Urothelium cell line (cell line): ENCODE results near the gene CCSER1.
"Not testable (repeated sequence)": the region's sequence is repeated elsewhere in the genome, so short reads cannot be mapped to it uniquely, and the experiment has no call there.

ENCODE experiments used
- DNase-seq: peaks from one replicate; pipeline ENCODE4 v3.0.0; 2011; ENCODE audit warnings: low spot score, mixed read lengths
- FAIRE-seq: peaks from 2 replicates; lab custom pipeline; 2011; peaks lifted over from hg19 to GRCh38; lab: Jason Lieb, UNC

Gene CCSER1

GRCh38 chr4:90798948-90799347, 671.8 kb downstream of the CCSER1 start:
- peak; percentile 50 for FAIRE-seq
- no peak for DNase-seq

- DNase-seq (no peak), FAIRE-seq (no peak)
Measured at GRCh38 chr4:90799895-90800294, 672.7 kb downstream of the CCSER1 start.

- DNase-seq, result no peak
- FAIRE-seq, result no peak
Measured at GRCh38 chr4:90815569-90815968, 688.4 kb downstream of the CCSER1 start.

- no peak for FAIRE-seq
- DNase-seq, result no peak
Measured at GRCh38 chr4:90816754-90817153, 689.6 kb downstream of the CCSER1 start.

- FAIRE-seq, result no peak
- DNase-seq, result no peak
Measured at GRCh38 chr4:90824266-90825150, 697.3 kb downstream of the CCSER1 start.

- FAIRE-seq, result no peak
- DNase-seq, result no peak
Measured at GRCh38 chr4:90825849-90826248, 698.7 kb downstream of the CCSER1 start.

GRCh38 chr4:90833706-90834105, 706.5 kb downstream of the CCSER1 start:
- DNase-seq, result no peak
- FAIRE-seq, result no peak

GRCh38 chr4:90837241-90837640, 710.0 kb downstream of the CCSER1 start:
- no peak for FAIRE-seq
- DNase-seq, result no peak

- not testable (repeated sequence) for FAIRE-seq, DNase-seq
Measured at GRCh38 chr4:90838859-90839258, 711.7 kb downstream of the CCSER1 start.

GRCh38 chr4:90840291-90840690, 713.1 kb downstream of the CCSER1 start:
- FAIRE-seq (no peak), DNase-seq (no peak)

GRCh38 chr4:90840828-90841227, 713.6 kb downstream of the CCSER1 start:
- DNase-seq (no peak), FAIRE-seq (no peak)

GRCh38 chr4:90841676-90842075, 714.5 kb downstream of the CCSER1 start:
- DNase-seq (no peak), FAIRE-seq (no peak)

- DNase-seq, result no peak
- FAIRE-seq, result no peak
Measured at GRCh38 chr4:90842960-90843359, 715.8 kb downstream of the CCSER1 start.

- FAIRE-seq, result no peak
- no peak for DNase-seq
Measured at GRCh38 chr4:90844241-90844640, 717.0 kb downstream of the CCSER1 start.

- DNase-seq (no peak), FAIRE-seq (no peak)
Measured at GRCh38 chr4:90845777-90846176, 718.6 kb downstream of the CCSER1 start.

- DNase-seq, result no peak
- no peak for FAIRE-seq
Measured at GRCh38 chr4:90852237-90852636, 725.0 kb downstream of the CCSER1 start.

GRCh38 chr4:90855111-90855510, 727.9 kb downstream of the CCSER1 start:
- FAIRE-seq (no peak), DNase-seq (no peak)

- FAIRE-seq (no peak), DNase-seq (no peak)
Measured at GRCh38 chr4:90857081-90857820, 730.1 kb downstream of the CCSER1 start.

- FAIRE-seq, result no peak
Measured at GRCh38 chr4:90875791-90876190, 748.6 kb downstream of the CCSER1 start.

GRCh38 chr4:90876296-90876695, 749.1 kb downstream of the CCSER1 start:
- FAIRE-seq (no peak), DNase-seq (no peak)

More at GRCh38 chr4:90875791-90876190, 748.6 kb downstream of the CCSER1 start:
- no peak for DNase-seq

GRCh38 chr4:90883519-90883918, 756.3 kb downstream of the CCSER1 start:
- no peak for FAIRE-seq
- no peak for DNase-seq

- no peak for FAIRE-seq
- DNase-seq, result no peak
Measured at GRCh38 chr4:90888571-90888970, 761.4 kb downstream of the CCSER1 start.
